MM.1S (cell line): ENCODE data around the gene SHROOM3.

Source experiments
- CTCF ChIP-seq: fragments of 300-600 bp; sonication (generic); IDR thresholded peaks from 2 replicates; pipeline ENCODE4 v1.5.1; 2016; ENCODE audit warnings: antibody characterized with exemption, low read length, mixed read lengths
- EZH2 ChIP-seq: fragments of 300-600 bp; sonication (generic); optimal IDR thresholded peaks from 2 replicates; pipeline ENCODE3; 2017; ENCODE audit warnings: low read depth, mild to moderate bottlenecking, antibody characterized with exemption, low read length, mixed read lengths

GRCh38 chr4:76737180-76737579 lies 302.2 kb downstream of the SHROOM3 start:
- TF ChIP-seq CTCF (no peak), EZH2 (no peak)
